Breast epithelium (tissue), 4 donors: ENCODE measurements around the gene SPRN. TPM values are rescaled to one million over a fixed set of nuclear protein-coding genes. Genes with fewer than 3 reads are reported as not detected.
"Not testable (repeated sequence)": the region's sequence is repeated elsewhere in the genome, so short reads cannot be mapped to it uniquely, and the experiment has no call there.

Experiments used
- DNase-seq, 2 donors: peaks; one replicate each; pipeline ENCODE4 v3.0.0-alpha.2; 2019; ENCODE audit warnings: low spot score in 2 of 2
- H3K27ac ChIP-seq, 2 donors: fragments of 200-600 bp; sonication (generic) in 1 of 2; one replicate each; pipeline ENCODE4 v1.5.1; 2016 to 2019; ENCODE audit warnings: mild to moderate bottlenecking in 1 of 2
- H3K27me3 ChIP-seq, 2 donors: fragments of 200-600 bp; sonication (generic) in 1 of 2; one replicate each; pipeline versions ENCODE4 v1.5.1 to v1.6.0; 2017 to 2019; ENCODE audit warnings: control low read depth in 1 of 2, mild to moderate bottlenecking in 1 of 2
- H3K36me3 ChIP-seq: fragments of 200-600 bp; one replicate; pipeline ENCODE4 v1.5.1; 2019
- H3K4me1 ChIP-seq, 2 donors: fragments of 200-600 bp; sonication (generic); one replicate each; pipeline ENCODE4 v1.5.1; 2016 to 2019; ENCODE audit warnings: control low read depth in 1 of 2
- H3K4me3 ChIP-seq, 3 donors: fragments of 200-600 bp; sonication (generic); 1 replicate in 2 of 3; 2 replicates in 1 of 3; pipeline ENCODE4 v1.5.1; 2016 to 2019; ENCODE audit warnings: mild to moderate bottlenecking in 3 of 3, moderate library complexity in 2 of 3
- H3K9me3 ChIP-seq, 2 donors: fragments of 200-600 bp; sonication (generic) in 1 of 2; one replicate each; pipeline ENCODE4 v1.5.1; 2016 to 2019; ENCODE audit warnings: control low read depth in 1 of 2
- POLR2A ChIP-seq: fragments of 450-650 bp; IDR thresholded peaks from one replicate; pipeline ENCODE4 v1.6.1; 2016; ENCODE audit warnings: antibody characterized with exemption, mild to moderate bottlenecking, moderate library complexity
- POLR2AphosphoS5 ChIP-seq, 3 donors: sonication (generic); formaldehyde crosslinking; IDR thresholded peaks; one replicate each; pipeline ENCODE4 v1.6.1; 2017; ENCODE audit warnings: antibody characterized with exemption in 3 of 3
- intact Hi-C: fragments of 100-400 bp; cut with DNase I; formaldehyde crosslinking; loops from one replicate; pipeline ENCODE4 v1.15.1; 2023; ENCODE audit warnings: low total_unique reads
- total RNA-seq, 3 donors: library from RNA; depleted of rRNA; stranded (reverse); fragments of >200 nt; gene quantifications; one replicate each; pipeline ENCODE4 v1.1.0, GENCODE V29; 2016
- TF ChIP-seq, protein P1 (sequence below), 3 donors: fragments of 450-650 bp; IDR thresholded peaks; one replicate each; pipeline ENCODE4 v1.5.1; 2016 to 2017; ENCODE audit warnings: antibody characterized with exemption in 3 of 3, mild to moderate bottlenecking in 3 of 3, moderate library complexity in 3 of 3

The SPRN gene
- total RNA-seq, 3 donors from 2014 or later: 0.33 TPM; not detected in 2

DNA sequence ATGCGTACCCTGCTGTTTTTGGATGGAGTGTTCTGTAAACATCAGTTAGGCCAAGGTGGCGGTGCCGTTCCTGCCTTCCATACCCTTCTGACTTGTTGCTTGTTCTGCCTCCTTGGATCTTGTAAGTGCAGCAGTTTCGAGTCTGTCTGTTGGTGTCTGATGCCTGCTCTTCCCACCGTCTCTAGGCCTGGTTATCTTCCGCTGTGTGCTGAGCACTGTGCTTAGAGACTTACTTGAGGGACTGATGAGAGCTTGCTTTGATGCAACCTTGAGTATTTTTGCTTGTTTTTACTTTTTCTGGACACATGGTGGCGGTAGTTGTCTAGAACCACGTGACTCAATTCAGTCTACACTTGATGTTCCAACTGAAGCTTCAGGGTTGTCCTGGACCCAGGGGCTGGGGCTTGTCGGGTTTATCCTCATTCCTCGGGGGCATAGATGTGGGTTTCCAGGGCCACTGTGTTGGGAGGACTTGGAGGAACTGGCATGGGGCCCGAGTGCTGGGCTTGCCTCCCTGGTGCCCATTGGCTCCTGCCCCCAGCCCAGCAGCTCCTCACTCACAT, 14.4 kb upstream of the SPRN start:
- TF ChIP-seq, protein P1, sequence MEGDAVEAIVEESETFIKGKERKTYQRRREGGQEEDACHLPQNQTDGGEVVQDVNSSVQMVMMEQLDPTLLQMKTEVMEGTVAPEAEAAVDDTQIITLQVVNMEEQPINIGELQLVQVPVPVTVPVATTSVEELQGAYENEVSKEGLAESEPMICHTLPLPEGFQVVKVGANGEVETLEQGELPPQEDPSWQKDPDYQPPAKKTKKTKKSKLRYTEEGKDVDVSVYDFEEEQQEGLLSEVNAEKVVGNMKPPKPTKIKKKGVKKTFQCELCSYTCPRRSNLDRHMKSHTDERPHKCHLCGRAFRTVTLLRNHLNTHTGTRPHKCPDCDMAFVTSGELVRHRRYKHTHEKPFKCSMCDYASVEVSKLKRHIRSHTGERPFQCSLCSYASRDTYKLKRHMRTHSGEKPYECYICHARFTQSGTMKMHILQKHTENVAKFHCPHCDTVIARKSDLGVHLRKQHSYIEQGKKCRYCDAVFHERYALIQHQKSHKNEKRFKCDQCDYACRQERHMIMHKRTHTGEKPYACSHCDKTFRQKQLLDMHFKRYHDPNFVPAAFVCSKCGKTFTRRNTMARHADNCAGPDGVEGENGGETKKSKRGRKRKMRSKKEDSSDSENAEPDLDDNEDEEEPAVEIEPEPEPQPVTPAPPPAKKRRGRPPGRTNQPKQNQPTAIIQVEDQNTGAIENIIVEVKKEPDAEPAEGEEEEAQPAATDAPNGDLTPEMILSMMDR (IDR thresholded peaks at IDR 0.05): no peak
- TF ChIP-seq POLR2A: no peak
- TF ChIP-seq POLR2AphosphoS5 (IDR thresholded peaks at IDR 0.05): no peak
- intact Hi-C loops: no loop called here
- H3K27me3 ChIP-seq: no peaks in the 10 kb centered on the region
- H3K4me1 ChIP-seq: no peaks in the 10 kb centered on the region
- no peak overlapping the region for H3K27ac ChIP-seq
- H3K36me3 ChIP-seq: no peaks in the 10 kb centered on the region
- H3K9me3 ChIP-seq: no peaks in the 10 kb centered on the region
- H3K4me3 ChIP-seq: no peak overlapping the region
- DNase-seq: peak in 1 of 2 donors; percentile 7

DNA sequence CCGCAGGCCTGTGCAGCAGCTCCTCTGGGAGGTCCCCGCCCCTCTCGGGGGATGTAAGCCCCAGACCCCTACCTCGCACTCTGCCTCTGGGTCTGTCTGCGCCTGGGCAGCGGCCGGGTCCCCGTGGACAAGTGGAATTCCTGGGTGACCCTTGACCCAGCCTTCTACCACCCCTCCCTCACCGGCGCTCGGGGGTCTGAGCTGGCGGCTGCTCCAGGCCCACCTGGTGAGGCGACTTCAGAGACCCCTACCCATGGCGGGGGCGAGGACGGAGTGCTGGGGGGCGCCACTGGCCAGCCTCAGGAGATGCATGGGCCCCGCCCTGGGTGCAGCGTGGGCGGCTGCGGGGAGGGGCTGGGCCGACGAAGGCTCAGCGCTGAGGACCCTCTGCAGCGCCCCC, 8.4 kb upstream of the SPRN start:
- intact Hi-C loops, H3K9me3 ChIP-seq: not testable (repeated sequence)

DNA sequence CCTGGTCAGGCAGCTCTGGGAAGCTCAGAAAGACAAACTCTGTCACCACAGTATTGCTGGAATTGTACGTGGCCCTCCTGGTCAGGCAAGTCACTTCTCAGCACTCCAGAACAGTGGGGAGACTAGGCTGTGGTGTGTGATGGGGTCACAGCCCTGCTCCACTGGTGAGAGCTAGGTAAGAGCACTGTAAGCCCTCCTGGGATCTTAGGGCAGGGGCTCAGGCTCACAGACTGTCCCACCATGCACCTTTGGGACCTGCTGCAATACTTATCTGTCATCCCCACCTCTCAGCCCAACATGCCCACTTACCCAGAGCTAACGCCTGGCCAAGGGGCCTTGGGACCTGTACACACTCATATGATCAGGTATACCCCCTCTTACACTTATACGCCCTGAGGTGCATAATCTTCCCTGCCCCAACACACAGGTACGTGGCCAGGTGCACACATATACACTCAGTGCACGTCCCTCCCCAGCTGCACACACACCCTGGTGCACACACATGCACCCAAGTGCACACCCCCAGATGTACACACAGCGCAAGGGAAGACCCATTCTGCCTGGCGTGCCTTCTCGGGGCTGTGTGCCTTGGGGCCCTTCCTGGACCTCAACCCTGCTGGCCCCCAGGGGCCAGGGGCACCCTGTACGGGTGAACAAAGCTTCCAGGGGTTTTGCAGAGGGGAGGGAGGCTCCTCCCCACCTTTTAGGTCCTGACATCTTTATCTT, 7.6 kb upstream of the SPRN start:
- H3K36me3 ChIP-seq, H3K27ac ChIP-seq, intact Hi-C loops, H3K4me3 ChIP-seq, H3K9me3 ChIP-seq, H3K27me3 ChIP-seq, H3K4me1 ChIP-seq, DNase-seq: not testable (repeated sequence)

More for the DNA sequence above, 8.4 kb upstream of the SPRN start:
- DNase-seq, H3K27me3 ChIP-seq, H3K36me3 ChIP-seq, H3K27ac ChIP-seq, H3K4me1 ChIP-seq, H3K4me3 ChIP-seq: not testable (repeated sequence)

DNA sequence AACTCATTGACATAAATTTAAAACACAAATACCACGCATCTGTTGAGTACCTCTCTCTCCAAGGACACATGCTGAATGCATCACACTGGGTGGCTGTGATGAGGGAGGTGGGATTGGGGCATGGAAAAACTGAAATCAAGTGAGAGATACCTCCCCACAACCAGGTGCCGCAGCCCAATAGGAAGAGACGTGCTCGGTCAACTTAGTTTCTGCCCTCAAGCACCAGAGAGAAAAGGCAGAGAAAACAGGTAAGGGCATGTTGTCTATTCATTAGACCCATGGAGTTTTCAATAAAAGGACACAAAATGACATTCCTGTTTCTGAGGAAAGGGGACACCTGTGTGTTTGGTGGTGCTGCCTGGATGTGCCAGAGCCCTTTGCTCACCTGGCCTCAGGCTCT, 5.1 kb upstream of the SPRN start:
- intact Hi-C loops, H3K36me3 ChIP-seq, H3K27ac ChIP-seq, DNase-seq, H3K27me3 ChIP-seq, H3K9me3 ChIP-seq, H3K4me1 ChIP-seq, H3K4me3 ChIP-seq: not testable (repeated sequence)

DNA sequence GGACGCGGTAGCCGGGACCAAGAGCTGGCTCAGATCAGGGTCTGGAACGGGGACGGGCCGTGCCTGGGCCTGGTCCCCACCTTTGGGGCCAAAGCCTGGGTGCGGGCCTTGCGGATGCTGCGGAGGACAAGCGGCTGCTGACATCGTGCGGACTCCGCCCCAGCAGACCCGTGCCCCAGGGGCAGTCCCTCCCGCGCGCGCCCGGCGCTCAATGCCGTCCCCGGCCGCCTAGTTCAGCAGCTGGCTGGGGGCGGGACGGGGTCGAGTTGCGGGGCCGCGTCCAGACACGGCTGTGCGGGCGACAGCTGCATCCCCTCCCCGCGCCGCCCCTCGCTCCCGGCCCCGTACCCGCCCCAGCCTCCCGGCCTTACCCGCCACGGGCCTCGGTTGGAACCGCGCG, 323 bp downstream of the SPRN start:
- intact Hi-C loops, DNase-seq, H3K36me3 ChIP-seq, H3K4me1 ChIP-seq, H3K9me3 ChIP-seq, H3K27me3 ChIP-seq, H3K27ac ChIP-seq: not testable (repeated sequence)
- peak overlapping the region in 1 of 3 donors; percentile 31 for H3K4me3 ChIP-seq

DNA sequence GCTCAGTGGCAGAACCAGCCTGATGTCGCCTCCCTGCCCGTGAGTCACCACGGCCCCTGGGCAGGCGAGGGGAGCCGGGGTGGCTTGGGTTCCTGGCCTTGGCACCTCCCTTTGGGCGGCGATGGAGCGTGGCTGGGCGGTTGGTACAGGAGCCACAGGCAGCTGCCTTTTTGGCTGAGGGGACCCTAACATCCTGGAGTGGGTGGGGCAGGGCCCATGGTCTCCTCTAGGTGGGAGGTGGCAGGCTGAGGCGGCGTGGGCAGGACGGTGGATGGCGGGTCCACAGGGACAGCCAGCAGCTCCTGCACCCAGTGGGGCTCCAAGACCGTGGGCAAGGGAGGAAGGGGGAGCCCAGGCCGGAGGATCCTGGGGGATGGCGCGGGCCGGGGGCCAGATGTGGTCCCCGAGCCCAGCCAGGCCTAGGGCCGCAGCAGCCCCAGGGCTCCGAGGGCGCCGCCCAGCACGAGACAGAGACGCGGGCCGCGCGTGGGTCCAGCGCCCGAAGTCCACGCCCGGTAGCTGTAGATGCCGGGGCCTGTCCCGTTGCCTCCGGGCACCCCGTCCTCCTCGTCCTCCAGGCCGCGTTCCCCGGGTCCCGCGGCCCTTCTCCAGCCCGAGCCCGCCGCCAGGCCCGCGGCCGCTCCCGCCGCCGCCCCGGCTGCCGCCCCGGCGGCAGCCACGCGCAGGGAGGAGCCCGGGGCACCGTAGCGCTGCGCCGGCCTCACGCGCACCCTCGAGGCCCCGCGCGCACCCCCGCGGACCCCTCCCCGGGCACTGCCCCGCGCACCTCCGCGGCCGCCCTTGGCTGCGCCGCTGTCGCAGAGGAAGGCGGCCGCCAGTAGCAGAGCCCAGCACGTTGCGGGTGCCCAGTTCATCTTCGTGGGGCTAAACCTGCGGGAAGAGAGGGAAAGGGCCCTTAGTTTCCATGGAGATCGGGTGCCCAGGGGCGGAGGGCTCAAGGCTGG, 1.3 kb downstream of the SPRN start:
- no peaks in the 10 kb centered on the region for H3K4me1 ChIP-seq
- intact Hi-C loops: no loop called here
- no peak for DNase-seq
- H3K27ac ChIP-seq: no peak overlapping the region
- H3K9me3 ChIP-seq: no peaks in the 10 kb centered on the region
- H3K36me3 ChIP-seq: no peaks in the 10 kb centered on the region
- H3K27me3 ChIP-seq: peaks cover 0 to 3% of the 10 kb centered on the region in 2 donors
- TF ChIP-seq POLR2A (no peak), POLR2AphosphoS5 (IDR thresholded peaks at IDR 0.05) (no peak)
- TF ChIP-seq, protein P1 (IDR thresholded peaks at IDR 0.05): no peak
- H3K4me3 ChIP-seq: peak overlapping the region in 2 of 3 donors; percentile 21 to 59
